Muscle of leg (tissue), 11 donors: ENCODE measurements around the gene BTBD7. TPM values are rescaled to one million over a fixed set of nuclear protein-coding genes. Genes with fewer than 3 reads are reported as not detected.

ENCODE experiments used
- DNase-seq: peaks from one replicate; pipeline ENCODE4 v3.0.0; 2013
- H3K27ac ChIP-seq: one replicate; pipeline ENCODE4 v1.5.1; 2013; ENCODE audit warnings: mild to moderate bottlenecking, low read length, control low read depth
- H3K27me3 ChIP-seq: one replicate; pipeline ENCODE4 v1.6.1; 2013; ENCODE audit warnings: low read length; ENCODE audit not compliant: control insufficient read depth, insufficient read depth
- H3K36me3 ChIP-seq: one replicate; pipeline ENCODE4 v1.6.1; 2013; ENCODE audit warnings: low read length; ENCODE audit not compliant: control insufficient read depth, insufficient read depth
- H3K4me1 ChIP-seq: one replicate; pipeline ENCODE4 v1.6.1; 2013; ENCODE audit warnings: low read length; ENCODE audit not compliant: control insufficient read depth, insufficient read depth
- H3K4me3 ChIP-seq: one replicate; pipeline ENCODE4 v1.5.1; 2013; ENCODE audit warnings: low read length, control low read depth
- H3K9me3 ChIP-seq: replicated peaks from 2 replicates; pipeline ENCODE4 v1.6.1; 2013; ENCODE audit warnings: low read depth, low read length; ENCODE audit not compliant: control insufficient read depth
- WGBS: methylation state at CpG from one replicate; pipeline ENCODE4 v1.1.5; 2013; ENCODE audit warnings: missing lambda C conversion rate; ENCODE audit not compliant: insufficient coverage; 5-methylcytosine and 5-hydroxymethylcytosine counted together
- polyA plus RNA-seq, 8 donors: library from polyadenylated mRNA; unstranded; fragments of 120-200 nt; gene quantifications; one replicate each; pipeline versions ENCODE4 v1.2.1 to v1.2.3, GENCODE V29; 2013; ENCODE audit warnings: inconsistent platforms in 1 of 8, low replicate concordance in 1 of 8; ENCODE audit not compliant: insufficient read length in 8 of 8, insufficient read depth in 1 of 8
- total RNA-seq: library from RNA; stranded (reverse); fragments of 120-200 nt; gene quantifications from one replicate; pipeline ENCODE4 v1.2.4, GENCODE V29; 2013

BTBD7 gene
- total and polyA plus RNA-seq, 9 donors = 17.2 to 27.2 (median 20.5) TPM

DNA sequence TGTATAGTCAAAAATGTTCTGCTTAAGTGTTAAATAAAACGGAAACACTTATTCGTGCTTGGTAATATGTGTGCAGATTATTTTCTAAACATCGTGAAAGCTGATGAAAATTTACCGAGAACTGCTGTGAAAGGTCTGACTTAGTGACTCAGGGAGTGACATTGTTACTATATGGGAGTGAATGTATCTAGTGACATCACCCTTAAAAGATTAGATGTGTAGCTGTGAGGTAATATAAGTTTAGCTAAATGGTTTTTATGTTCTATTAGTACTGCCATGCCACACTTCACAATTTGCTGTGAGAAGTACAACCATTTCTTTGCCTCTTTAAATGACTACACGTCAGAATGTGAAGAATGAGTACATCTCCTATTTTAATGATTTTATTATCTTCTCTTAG, 15.5 kb upstream of the BTBD7 start:
- Histone ChIP-seq H3K4me1 (no peaks in the 10 kb centered on the region), H3K9me3 (no peaks in the 10 kb centered on the region), H3K36me3 (no peaks in the 10 kb centered on the region), H3K4me3 (no peak overlapping the region), H3K27ac (no peak overlapping the region), H3K27me3 (no peaks in the 10 kb centered on the region)
- no peak for DNase-seq
- WGBS = 86% methylated on average over 4 of the region's 5 CpGs

DNA sequence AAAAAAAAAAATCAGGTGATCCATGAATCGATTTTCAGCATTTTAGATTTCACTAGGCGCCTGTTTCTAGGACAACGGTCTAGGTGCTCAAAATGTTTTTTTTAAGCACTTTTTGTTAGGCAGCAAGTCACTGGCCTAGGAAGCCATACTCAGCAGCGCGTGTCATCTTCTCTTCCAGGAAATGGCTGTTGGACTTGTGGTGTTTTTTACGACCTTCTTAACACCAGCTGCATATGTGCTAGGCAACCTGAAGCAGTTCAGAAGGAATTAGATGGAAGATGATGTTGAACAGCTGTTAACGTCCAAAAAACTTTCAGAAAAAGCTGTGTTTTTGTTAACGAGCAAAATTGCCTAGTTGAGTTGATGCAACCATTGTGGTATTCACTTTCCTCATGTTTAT, 15.0 kb upstream of the BTBD7 start:
- H3K9me3 ChIP-seq = no peaks in the 10 kb centered on the region
- no peaks in the 10 kb centered on the region for H3K27me3 ChIP-seq
- H3K4me3 ChIP-seq = no peak overlapping the region
- no peaks in the 10 kb centered on the region for H3K4me1 ChIP-seq
- H3K27ac ChIP-seq = no peak overlapping the region
- DNase-seq = no peak
- no peaks in the 10 kb centered on the region for H3K36me3 ChIP-seq
- 76% methylated on average over 6 of the region's 8 CpGs for WGBS

DNA sequence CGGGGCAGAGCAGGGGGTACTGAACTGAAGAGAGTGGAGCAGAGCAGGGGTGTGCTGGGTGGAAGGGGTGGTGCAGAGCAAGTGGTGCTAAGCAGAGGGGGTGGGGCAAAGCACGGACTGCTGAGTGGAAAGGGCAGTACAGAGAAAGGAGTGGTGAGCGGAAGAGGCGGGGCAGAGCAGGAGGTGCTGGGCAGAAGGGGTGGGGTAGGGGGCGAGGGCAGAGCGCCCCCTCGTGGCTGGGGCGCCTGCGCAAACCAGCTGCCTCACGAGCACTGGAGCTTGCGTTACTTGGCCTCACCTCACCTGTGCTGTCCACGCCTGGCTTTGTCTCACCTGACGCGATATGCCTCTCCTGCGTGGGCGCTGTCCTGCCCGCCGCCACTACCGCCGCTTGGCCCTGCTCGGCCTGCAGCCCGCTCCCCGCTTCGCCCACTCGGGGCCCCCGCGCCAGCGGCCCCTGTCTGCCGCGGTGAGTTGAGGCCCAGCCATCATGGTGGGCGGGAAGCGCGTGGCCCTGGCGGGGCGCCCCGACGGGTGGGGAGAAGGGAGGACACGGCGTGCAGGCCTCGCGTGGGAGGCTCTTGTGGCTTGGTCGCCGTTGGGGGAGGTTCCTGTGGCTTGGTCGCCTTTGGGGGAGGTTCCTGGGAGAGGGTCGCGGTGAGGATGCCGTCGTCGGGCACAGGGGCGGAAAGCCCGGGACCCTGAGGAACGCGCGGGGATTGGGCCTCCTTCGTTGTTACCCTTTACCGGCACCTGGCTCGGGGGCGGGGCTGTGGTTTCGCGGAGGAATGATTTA, 14.3 kb upstream of the BTBD7 start, which contains the start of gene COX8C:
Gene COX8C, plus strand, starts transcription at position 257 of the 796 bp plus-strand sequence. Its CDS starts 87 bp downstream, at position 344.
- Histone ChIP-seq H3K4me3 (no peak within 1 kb of the TSS), H3K27ac (no peak within 1 kb of the TSS), H3K36me3 (no peaks in the 10 kb centered on the region), H3K4me1 (no peaks in the 10 kb centered on the region), H3K27me3 (no peaks in the 10 kb centered on the region), H3K9me3 (no peaks in the 10 kb centered on the region)
- no peak for DNase-seq
- 94% methylated on average over 59 of the region's 60 CpGs for WGBS

DNA sequence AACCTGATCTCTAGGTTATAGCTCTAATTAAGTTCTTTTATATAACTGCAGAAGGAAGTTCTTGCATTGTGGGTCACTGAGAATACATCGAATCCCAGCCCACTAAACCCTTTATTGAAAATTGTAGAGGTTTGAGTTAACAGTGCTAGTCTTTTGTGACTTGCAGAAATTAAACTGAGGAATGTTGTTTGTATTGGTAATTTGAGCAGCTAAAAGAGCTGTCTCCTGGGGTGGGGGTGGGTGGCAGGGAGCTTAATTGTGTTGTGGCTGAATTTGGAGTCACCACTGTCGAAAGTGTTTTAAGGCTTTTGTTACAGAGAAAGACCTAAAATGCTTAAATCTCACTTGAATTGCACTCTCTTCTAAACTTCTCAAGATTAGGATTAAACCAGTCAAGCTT, 11.0 kb upstream of the BTBD7 start:
- H3K9me3 ChIP-seq = no peaks in the 10 kb centered on the region
- H3K27me3 ChIP-seq = no peaks in the 10 kb centered on the region
- DNase-seq = no peak
- H3K4me3 ChIP-seq = no peak overlapping the region
- H3K27ac ChIP-seq = no peak overlapping the region
- WGBS = no CpG with 5 or more reads among the region's 2 CpGs
- H3K36me3 ChIP-seq = no peaks in the 10 kb centered on the region
- H3K4me1 ChIP-seq = no peaks in the 10 kb centered on the region

DNA sequence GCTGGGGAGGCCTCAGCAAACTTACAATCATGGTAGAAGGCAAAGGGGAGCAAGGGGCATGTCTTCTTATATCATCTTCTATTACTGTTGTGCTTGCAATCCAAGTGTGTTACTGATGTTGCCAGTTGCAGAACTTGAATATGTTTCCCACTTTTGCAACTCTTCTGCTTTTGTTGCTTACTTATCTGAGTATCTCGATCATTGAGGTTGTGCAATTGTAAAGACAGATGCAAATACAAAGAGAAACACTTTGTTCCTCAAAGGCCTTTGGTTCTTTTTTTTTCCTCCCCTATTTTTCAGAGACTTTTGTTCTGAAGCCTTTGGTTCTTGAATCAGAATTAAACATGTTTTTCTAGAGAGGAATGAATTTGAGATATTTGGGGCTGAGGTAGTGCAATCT, 10.4 kb upstream of the BTBD7 start:
- WGBS = no CpG with 5 or more reads among the region's 1 CpG
- no peaks in the 10 kb centered on the region for H3K9me3 ChIP-seq
- no peaks in the 10 kb centered on the region for H3K4me1 ChIP-seq
- H3K27ac ChIP-seq = no peak overlapping the region
- H3K36me3 ChIP-seq = no peaks in the 10 kb centered on the region
- peak; percentile 28 for DNase-seq
- no peaks in the 10 kb centered on the region for H3K27me3 ChIP-seq
- H3K4me3 ChIP-seq = no peak overlapping the region

DNA sequence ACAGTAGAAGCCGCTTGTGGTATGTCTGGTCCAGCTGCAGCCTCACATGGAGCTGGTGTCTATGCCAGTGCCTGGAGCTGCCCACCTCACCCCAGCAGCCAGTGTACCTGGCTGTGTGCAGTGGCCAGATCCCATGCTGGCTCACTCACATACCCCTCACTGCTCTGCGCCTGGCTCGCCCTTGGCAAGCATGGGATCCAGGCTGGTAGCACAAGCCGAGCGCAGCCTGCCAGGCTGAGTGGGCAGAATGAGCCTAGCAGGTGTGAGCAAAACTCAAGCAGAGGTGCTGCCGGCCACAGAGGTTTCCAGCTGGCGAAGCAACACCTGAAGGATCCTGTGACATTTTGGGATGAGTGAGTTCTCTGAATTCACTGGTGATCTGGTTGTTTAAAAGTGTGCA, 5.0 kb upstream of the BTBD7 start:
- H3K27me3 ChIP-seq = no peaks in the 10 kb centered on the region
- no peaks in the 10 kb centered on the region for H3K36me3 ChIP-seq
- H3K9me3 ChIP-seq = peaks cover 6% of the 10 kb centered on the region
- no peak overlapping the region for H3K27ac ChIP-seq
- DNase-seq = no peak
- H3K4me3 ChIP-seq = no peak overlapping the region
- H3K4me1 ChIP-seq = peaks cover 4% of the 10 kb centered on the region
- WGBS = 94% methylated on average over 6 of the region's 7 CpGs

DNA sequence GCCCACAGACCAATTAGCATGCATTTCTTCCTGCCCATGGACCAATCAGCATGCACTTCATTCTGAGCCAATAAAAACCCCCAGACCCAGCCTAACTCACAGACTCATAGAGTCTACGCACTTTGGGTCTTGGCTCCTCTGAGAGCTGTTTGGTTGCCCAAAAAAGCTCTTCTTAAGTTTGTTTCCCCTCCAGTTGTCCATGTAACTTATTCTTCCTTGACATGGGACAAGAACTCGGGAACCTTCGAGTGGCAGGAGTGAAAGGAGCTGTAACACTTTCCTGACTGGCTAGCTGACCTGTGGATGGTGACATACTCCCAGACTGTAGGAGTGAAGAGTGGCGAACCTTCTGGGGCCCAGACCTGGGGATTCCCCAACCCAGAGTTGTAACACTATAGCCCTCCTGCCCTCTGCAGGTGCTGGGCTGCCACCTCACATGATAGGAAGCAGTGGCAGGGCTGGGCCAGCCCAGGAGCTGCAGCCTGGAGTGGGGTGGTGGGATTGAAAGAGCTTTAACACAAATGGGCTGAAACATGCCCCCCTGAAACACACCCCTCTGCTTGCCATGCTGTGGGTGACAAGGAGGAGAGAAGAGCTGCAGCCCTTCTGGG, 4.4 kb upstream of the BTBD7 start:
- no peak for DNase-seq
- Histone ChIP-seq H3K9me3 (peaks cover 6% of the 10 kb centered on the region), H3K27ac (no peak overlapping the region), H3K36me3 (no peaks in the 10 kb centered on the region), H3K27me3 (no peaks in the 10 kb centered on the region), H3K4me1 (peaks cover 4% of the 10 kb centered on the region), H3K4me3 (no peak overlapping the region)
- WGBS = 80% methylated on average over 2 of the region's 4 CpGs

DNA sequence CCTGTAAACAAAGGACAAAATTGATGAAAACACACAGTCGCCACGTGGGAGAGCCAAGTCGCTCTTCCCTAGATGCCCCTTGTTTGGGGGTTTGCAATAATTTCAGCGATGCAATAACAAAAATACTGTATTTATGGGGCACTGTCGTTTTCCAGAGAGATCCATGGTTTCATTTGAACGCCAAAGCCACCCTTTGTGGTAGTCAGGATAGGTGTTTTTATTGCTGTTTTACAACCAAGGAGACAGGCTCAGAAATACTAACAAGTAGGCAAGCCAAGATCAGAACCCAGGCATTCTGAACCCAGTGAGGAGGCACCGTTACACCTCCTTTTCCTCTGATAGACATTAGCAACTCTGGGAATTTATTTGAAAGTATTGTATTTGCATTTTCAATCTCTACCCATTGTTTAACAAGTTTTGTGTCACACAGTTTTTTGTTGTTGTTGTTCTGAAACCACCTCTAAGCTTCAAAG, 831 bp upstream of the BTBD7 start:
- Histone ChIP-seq H3K4me1 (peaks cover 12% of the 10 kb centered on the region), H3K27me3 (no peaks in the 10 kb centered on the region), H3K27ac (peak overlapping the region; percentile 92), H3K36me3 (no peaks in the 10 kb centered on the region), H3K4me3 (peak overlapping the region; percentile 63), H3K9me3 (peaks cover 6% of the 10 kb centered on the region)
- WGBS = 20% methylated on average over 1 of the region's 7 CpGs
- DNase-seq = no peak

DNA sequence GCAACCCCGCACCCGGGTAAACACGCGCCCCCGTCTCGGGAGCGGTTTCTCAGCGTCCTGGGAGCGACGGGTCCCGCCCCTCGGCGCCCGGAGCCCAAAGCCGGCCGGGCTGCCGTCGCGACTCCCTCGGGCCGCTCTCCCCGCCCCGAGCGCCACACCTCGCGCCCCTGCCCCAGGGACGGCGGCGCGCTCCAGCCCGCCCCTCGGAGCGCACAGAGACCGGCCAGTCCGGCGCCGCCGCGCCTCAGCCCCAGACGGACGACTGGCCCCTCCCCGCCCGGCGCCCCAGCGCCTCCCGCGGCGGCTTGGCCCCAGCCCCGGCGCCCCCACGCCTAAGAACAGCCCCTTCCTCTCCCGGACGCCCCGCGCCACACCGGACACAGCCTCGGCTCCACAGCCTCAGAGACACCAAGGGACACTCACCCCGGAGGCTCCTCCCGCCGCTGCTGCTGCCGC, 411 bp downstream of the BTBD7 start:
- H3K36me3 ChIP-seq = no peaks in the 10 kb centered on the region
- H3K27ac ChIP-seq = peak overlapping the region; percentile 89
- WGBS = 0% methylated on average over 61 of the region's 61 CpGs
- H3K9me3 ChIP-seq = peaks cover 6% of the 10 kb centered on the region
- H3K27me3 ChIP-seq = no peaks in the 10 kb centered on the region
- peaks cover 12% of the 10 kb centered on the region for H3K4me1 ChIP-seq
- H3K4me3 ChIP-seq = peak overlapping the region; percentile 63
- peak; percentile 63 for DNase-seq

DNA sequence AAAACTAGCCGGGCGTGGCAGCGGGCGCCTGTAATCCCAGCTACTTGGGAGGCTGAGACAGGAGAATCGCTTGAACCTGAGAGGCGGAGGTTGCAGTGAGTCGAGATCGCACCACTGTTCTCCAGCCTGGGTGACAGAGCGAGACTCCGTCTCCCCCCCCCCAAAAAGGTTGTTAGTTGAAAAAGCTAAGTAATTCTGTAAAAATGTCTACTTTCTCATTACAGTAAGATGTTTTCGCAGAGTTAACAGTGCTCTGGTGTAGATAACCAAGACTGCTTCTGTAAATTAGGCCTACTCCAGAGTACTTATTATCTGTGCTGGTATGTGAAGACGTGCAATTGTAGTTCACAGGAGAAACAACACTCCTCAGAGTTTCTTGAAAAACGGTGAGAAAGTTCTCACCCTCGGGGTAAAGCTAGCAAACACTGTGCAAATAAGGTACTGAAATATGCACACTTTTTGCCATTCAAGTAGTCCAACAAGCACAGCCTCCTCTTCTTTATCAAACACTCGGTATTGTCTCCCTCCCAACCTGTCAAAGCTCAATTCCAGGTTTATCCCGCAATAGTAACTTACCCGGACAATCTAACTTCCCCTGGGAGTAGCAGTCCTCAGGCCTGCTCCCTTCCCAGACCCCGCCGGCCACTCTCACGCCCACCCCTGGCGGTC, 974 bp downstream of the BTBD7 start:
- Histone ChIP-seq H3K4me1 (peaks cover 12% of the 10 kb centered on the region), H3K9me3 (peaks cover 2% of the 10 kb centered on the region), H3K36me3 (no peaks in the 10 kb centered on the region), H3K4me3 (peak overlapping the region; percentile 63), H3K27ac (peak overlapping the region; percentile 82), H3K27me3 (no peaks in the 10 kb centered on the region)
- DNase-seq = no peak
- WGBS = 0% methylated on average over 8 of the region's 21 CpGs
